ENCODE measurements around the gene ATG2B. TPM values are rescaled to one million over a fixed set of nuclear protein-coding genes. Genes with fewer than 3 reads are reported as not detected.
A peak's percentile ranks its signal among the peaks of the same experiment; 100 is the strongest.

Gene ATG2B
- total and polyA plus RNA-seq, 2 donors (not counting 1 experiment from before 2014, with no cell fraction given), result 15.0 to 30.9 TPM

DNA sequence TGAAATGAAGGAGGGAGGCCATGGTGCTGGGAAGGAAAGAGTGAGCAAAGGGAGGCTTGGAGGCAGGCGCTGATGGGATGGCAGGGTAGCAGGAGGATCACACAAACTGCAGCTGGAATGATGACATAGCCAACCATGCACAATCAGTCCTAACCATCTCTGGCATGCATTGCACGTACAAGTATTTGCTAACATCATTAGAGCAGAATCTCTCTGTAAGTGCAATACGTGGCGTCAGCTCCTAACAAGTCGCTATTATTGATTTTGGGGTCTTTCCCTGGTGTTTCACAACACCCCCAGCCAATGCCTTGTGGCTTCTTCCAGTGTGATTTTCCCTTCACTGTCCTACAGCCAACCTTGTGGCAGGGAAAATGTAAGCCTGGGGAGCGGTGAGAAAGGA lies 88.6 kb downstream of the ATG2B start:
- Histone ChIP-seq H2AFZ (ENCODE audit: low read length) (no peak overlapping the region), H3K27ac (ENCODE audit: insufficient read depth, low read length) (peak overlapping the region; percentile 68), H3K36me3 (ENCODE audit: control insufficient read depth, insufficient read depth, low read length) (no peaks in the 10 kb centered on the region), H4K20me1 (ENCODE audit: control insufficient read depth, extremely low read depth, insufficient read depth, low read length) (no peaks in the 10 kb centered on the region), H3K4me3 (replicated peaks in 1 of 4; ENCODE audit: control extremely low read depth in 1 of 4, insufficient read depth in 1 of 4, low read depth in 3 of 4, low read length in 4 of 4) (no peak overlapping the region), H3K4me2 (ENCODE audit: extremely low read depth, insufficient read depth, low read length) (no peak overlapping the region), H3K79me2 (ENCODE audit: control insufficient read depth, insufficient read depth, low read length) (no peaks in the 10 kb centered on the region), H3K9me3 (ENCODE audit: control insufficient read depth, insufficient read depth, low read depth, low read length) (peaks cover 3% of the 10 kb centered on the region), H3K4me1 (ENCODE audit: control insufficient read depth, extremely low read depth, insufficient read depth, low read length) (peaks cover 4% of the 10 kb centered on the region), H3K9ac (ENCODE audit: insufficient read depth, low read length) (no peak overlapping the region), H3K27me3 (ENCODE audit: control insufficient read depth, insufficient read depth, low read length) (no peaks in the 10 kb centered on the region)
- TF ChIP-seq, protein P1, sequence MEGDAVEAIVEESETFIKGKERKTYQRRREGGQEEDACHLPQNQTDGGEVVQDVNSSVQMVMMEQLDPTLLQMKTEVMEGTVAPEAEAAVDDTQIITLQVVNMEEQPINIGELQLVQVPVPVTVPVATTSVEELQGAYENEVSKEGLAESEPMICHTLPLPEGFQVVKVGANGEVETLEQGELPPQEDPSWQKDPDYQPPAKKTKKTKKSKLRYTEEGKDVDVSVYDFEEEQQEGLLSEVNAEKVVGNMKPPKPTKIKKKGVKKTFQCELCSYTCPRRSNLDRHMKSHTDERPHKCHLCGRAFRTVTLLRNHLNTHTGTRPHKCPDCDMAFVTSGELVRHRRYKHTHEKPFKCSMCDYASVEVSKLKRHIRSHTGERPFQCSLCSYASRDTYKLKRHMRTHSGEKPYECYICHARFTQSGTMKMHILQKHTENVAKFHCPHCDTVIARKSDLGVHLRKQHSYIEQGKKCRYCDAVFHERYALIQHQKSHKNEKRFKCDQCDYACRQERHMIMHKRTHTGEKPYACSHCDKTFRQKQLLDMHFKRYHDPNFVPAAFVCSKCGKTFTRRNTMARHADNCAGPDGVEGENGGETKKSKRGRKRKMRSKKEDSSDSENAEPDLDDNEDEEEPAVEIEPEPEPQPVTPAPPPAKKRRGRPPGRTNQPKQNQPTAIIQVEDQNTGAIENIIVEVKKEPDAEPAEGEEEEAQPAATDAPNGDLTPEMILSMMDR (conservative IDR thresholded peaks at IDR 0.05 in 1 of 2, IDR thresholded peaks at IDR 0.05 in 1 of 2; ENCODE audit: low read depth in 1 of 2, low read length in 2 of 2), result no peak
- no peak for TF ChIP-seq EZH2 (IDR thresholded peaks at IDR 0.05; ENCODE audit: low read length, missing control alignments)
- peak; percentile 95 to 96 for DNase-seq (ENCODE audit: low read depth in 2 of 2)

DNA sequence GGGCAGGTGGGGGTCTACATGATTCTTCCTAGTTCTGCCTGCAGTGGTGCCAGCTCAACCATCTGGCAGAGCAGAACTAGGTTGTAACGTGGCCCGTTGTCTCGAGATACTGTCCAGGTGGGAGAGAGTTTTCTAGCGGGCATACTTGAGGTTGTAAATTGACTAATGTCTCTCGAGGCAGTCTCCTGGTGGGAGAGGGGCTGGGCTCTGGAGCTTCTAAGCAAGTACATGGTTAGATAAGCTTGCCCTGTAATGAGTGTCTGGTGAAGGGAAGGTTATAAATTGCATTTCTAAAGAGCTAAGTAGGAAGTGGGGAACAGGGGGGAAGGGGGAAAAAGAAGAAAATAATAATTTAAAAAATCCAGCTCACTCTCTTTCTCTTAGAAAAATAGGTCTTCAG lies 89.0 kb downstream of the ATG2B start:
- H2AFZ ChIP-seq (ENCODE audit: low read length), result no peak overlapping the region
- TF ChIP-seq, protein P1 (conservative IDR thresholded peaks at IDR 0.05 in 1 of 2, IDR thresholded peaks at IDR 0.05 in 1 of 2; ENCODE audit: low read depth in 1 of 2, low read length in 2 of 2), result no peak
- TF ChIP-seq EZH2 (IDR thresholded peaks at IDR 0.05; ENCODE audit: low read length, missing control alignments), result no peak
- no peaks in the 10 kb centered on the region for H3K79me2 ChIP-seq (ENCODE audit: control insufficient read depth, insufficient read depth, low read length)
- no peaks in the 10 kb centered on the region for H3K36me3 ChIP-seq (ENCODE audit: control insufficient read depth, insufficient read depth, low read length)
- H3K9ac ChIP-seq (ENCODE audit: insufficient read depth, low read length), result no peak overlapping the region
- no peak overlapping the region for H3K4me2 ChIP-seq (ENCODE audit: extremely low read depth, insufficient read depth, low read length)
- H3K4me1 ChIP-seq (ENCODE audit: control insufficient read depth, extremely low read depth, insufficient read depth, low read length), result peaks cover 7% of the 10 kb centered on the region
- peak in 1 of 2 donors; percentile 67 for DNase-seq (ENCODE audit: low read depth in 2 of 2)
- H4K20me1 ChIP-seq (ENCODE audit: control insufficient read depth, extremely low read depth, insufficient read depth, low read length), result no peaks in the 10 kb centered on the region
- H3K9me3 ChIP-seq (ENCODE audit: control insufficient read depth, insufficient read depth, low read depth, low read length), result peaks cover 3% of the 10 kb centered on the region
- no peak overlapping the region for H3K4me3 ChIP-seq (replicated peaks in 1 of 4; ENCODE audit: control extremely low read depth in 1 of 4, insufficient read depth in 1 of 4, low read depth in 3 of 4, low read length in 4 of 4)
- no peaks in the 10 kb centered on the region for H3K27me3 ChIP-seq (ENCODE audit: control insufficient read depth, insufficient read depth, low read length)
- H3K27ac ChIP-seq (ENCODE audit: insufficient read depth, low read length), result no peak overlapping the region

DNA sequence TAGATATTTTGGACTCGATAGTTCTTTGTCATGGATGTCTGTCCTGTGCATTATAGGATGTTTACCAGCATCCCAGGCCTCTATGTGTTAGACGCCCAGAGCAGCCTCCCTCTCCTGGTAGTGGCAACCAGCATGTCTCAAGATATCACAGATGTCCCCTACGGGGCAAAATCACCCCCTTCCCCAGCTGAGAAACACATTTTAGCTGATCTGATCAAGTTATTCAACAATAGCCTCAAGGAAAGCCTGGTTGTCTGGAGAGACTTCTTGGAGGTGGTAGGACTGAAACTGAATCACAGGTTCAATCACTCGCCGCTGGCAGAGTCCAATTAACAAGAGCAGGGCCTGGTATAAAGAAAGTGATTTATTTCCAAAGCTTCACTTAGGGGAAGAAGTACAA lies 89.5 kb downstream of the ATG2B start:
- no peak for DNase-seq (ENCODE audit: low read depth in 2 of 2)
- no peak overlapping the region for H3K4me3 ChIP-seq (replicated peaks in 1 of 4; ENCODE audit: control extremely low read depth in 1 of 4, insufficient read depth in 1 of 4, low read depth in 3 of 4, low read length in 4 of 4)
- H3K9ac ChIP-seq (ENCODE audit: insufficient read depth, low read length), result no peak overlapping the region
- no peaks in the 10 kb centered on the region for H3K36me3 ChIP-seq (ENCODE audit: control insufficient read depth, insufficient read depth, low read length)
- no peak overlapping the region for H3K27ac ChIP-seq (ENCODE audit: insufficient read depth, low read length)
- no peak overlapping the region for H3K4me2 ChIP-seq (ENCODE audit: extremely low read depth, insufficient read depth, low read length)
- peaks cover 3% of the 10 kb centered on the region for H3K9me3 ChIP-seq (ENCODE audit: control insufficient read depth, insufficient read depth, low read depth, low read length)
- no peaks in the 10 kb centered on the region for H4K20me1 ChIP-seq (ENCODE audit: control insufficient read depth, extremely low read depth, insufficient read depth, low read length)
- TF ChIP-seq EZH2 (IDR thresholded peaks at IDR 0.05; ENCODE audit: low read length, missing control alignments), result no peak
- TF ChIP-seq, protein P1 (conservative IDR thresholded peaks at IDR 0.05 in 1 of 2, IDR thresholded peaks at IDR 0.05 in 1 of 2; ENCODE audit: low read depth in 1 of 2, low read length in 2 of 2), result no peak
- peaks cover 7% of the 10 kb centered on the region for H3K4me1 ChIP-seq (ENCODE audit: control insufficient read depth, extremely low read depth, insufficient read depth, low read length)
- no peaks in the 10 kb centered on the region for H3K79me2 ChIP-seq (ENCODE audit: control insufficient read depth, insufficient read depth, low read length)
- H2AFZ ChIP-seq (ENCODE audit: low read length), result no peak overlapping the region
- no peaks in the 10 kb centered on the region for H3K27me3 ChIP-seq (ENCODE audit: control insufficient read depth, insufficient read depth, low read length)
